Measurements from ENCODE around the gene FAM13A.

- no peak for TF ChIP-seq CTCF (IDR thresholded peaks at IDR 0.05 in 8 of 11, conservative IDR thresholded peaks at IDR 0.05 in 3 of 11)
- no peak for TF ChIP-seq POLR2AphosphoS5 (IDR thresholded peaks at IDR 0.05)
- TF ChIP-seq POLR2A (IDR thresholded peaks at IDR 0.05) = no peak
Observed at GRCh38 chr4:89077761-89078160, 20.8 kb upstream of the FAM13A start.
